HepG2 (cell line): Measurements from ENCODE around the gene SLC1A4. TPM values are rescaled to one million over a fixed set of nuclear protein-coding genes. Genes with fewer than 3 reads are reported as not detected.

Experiments used
- ATF1 ChIP-seq: IDR thresholded peaks from 2 replicates; pipeline ENCODE4 v1.6.1; 2016; ENCODE audit warnings: mild to moderate bottlenecking, control low read depth
- ATF3 ChIP-seq: sonication (generic); formaldehyde crosslinking; IDR thresholded peaks from 2 replicates; pipeline ENCODE4 v1.4.0; 2020; ENCODE audit warnings: missing genetic modification reagents
- FOSL1 ChIP-seq: sonication (generic); formaldehyde crosslinking; IDR thresholded peaks from 2 replicates; pipeline ENCODE4 v1.9.0; 2021; ENCODE audit warnings: missing genetic modification reagents, borderline replicate concordance
- GABPB1 ChIP-seq: IDR thresholded peaks from 2 replicates; pipeline ENCODE4 v1.6.1; 2016; ENCODE audit warnings: mild to moderate bottlenecking, missing genetic modification reagents, moderate library complexity, missing compliant biosample characterization
- GATAD1 ChIP-seq: IDR thresholded peaks from 2 replicates; pipeline ENCODE4 v1.6.1; 2016; ENCODE audit warnings: missing genetic modification reagents, missing compliant biosample characterization
- GATAD2A ChIP-seq: IDR thresholded peaks from 2 replicates; pipeline ENCODE4 v1.6.1; 2016
- MTF2 ChIP-seq: sonication (generic); formaldehyde crosslinking; IDR thresholded peaks from 2 replicates; pipeline ENCODE4 v1.5.0; 2020; ENCODE audit warnings: missing genetic modification reagents, borderline replicate concordance
- MXI1 ChIP-seq: IDR thresholded peaks from 3 replicates; pipeline ENCODE4 v1.6.1; 2012; ENCODE audit warnings: low read depth, low read length, inconsistent platforms, borderline replicate concordance
- NCOA2 ChIP-seq: sonication (generic); formaldehyde crosslinking; IDR thresholded peaks from 2 replicates; pipeline ENCODE4 v1.8.0; 2022; ENCODE audit warnings: inconsistent platforms
- PHF20 ChIP-seq: sonication (generic); formaldehyde crosslinking; IDR thresholded peaks from 2 replicates; pipeline ENCODE4 v1.5.0; 2020; ENCODE audit warnings: mild to moderate bottlenecking, missing genetic modification reagents
- SALL1 ChIP-seq: sonication (generic); formaldehyde crosslinking; IDR thresholded peaks from 2 replicates; pipeline ENCODE4 v1.8.0; 2022; ENCODE audit warnings: mild to moderate bottlenecking, missing genetic modification reagents
- SAP130 ChIP-seq: IDR thresholded peaks from 2 replicates; pipeline ENCODE4 v1.6.1; 2016; ENCODE audit warnings: low read depth
- SMAD1 ChIP-seq: sonication (generic); formaldehyde crosslinking; IDR thresholded peaks from 2 replicates; pipeline ENCODE4 v1.4.0; 2020; ENCODE audit warnings: missing genetic modification reagents, low read depth, mild to moderate bottlenecking, borderline replicate concordance
- SMC3 ChIP-seq: IDR thresholded peaks from 2 replicates; pipeline ENCODE4 v1.6.1; 2011; ENCODE audit warnings: low read length, improper control_type of control experiment
- SOX13 ChIP-seq, 3 experiments: fragments of 450-650 bp in 1 of 3; sonication (generic) in 1 of 3; formaldehyde crosslinking in 1 of 3; IDR thresholded peaks in 2 of 3; conservative IDR thresholded peaks in 1 of 3; 2 replicates each; pipeline versions ENCODE4 v1.5.0 to v1.6.1; 2016 to 2020; ENCODE audit warnings: antibody characterized with exemption in 1 of 3, mild to moderate bottlenecking in 1 of 3, missing compliant biosample characterization in 1 of 3, missing genetic modification reagents in 1 of 3, moderate library complexity in 1 of 3
- XRCC5 ChIP-seq: fragments of 200-400 bp; formaldehyde crosslinking; optimal IDR thresholded peaks from 2 replicates; pipeline ENCODE3; 2017; ENCODE audit warnings: mild to moderate bottlenecking, low read length
- YEATS2 ChIP-seq: sonication (generic); formaldehyde crosslinking; IDR thresholded peaks from 2 replicates; pipeline ENCODE4 v1.4.0; 2020; ENCODE audit warnings: missing genetic modification reagents, borderline replicate concordance
- ZHX1 ChIP-seq: sonication (generic); formaldehyde crosslinking; IDR thresholded peaks from 2 replicates; pipeline ENCODE4 v1.8.1; 2022; ENCODE audit warnings: low read depth, mild to moderate bottlenecking, missing genetic modification reagents
- ZNF12 ChIP-seq: sonication (generic); formaldehyde crosslinking; IDR thresholded peaks from 2 replicates; pipeline ENCODE4 v1.5.0; 2020; ENCODE audit warnings: missing genetic modification reagents
- ZNF281 ChIP-seq: sonication (generic); formaldehyde crosslinking; IDR thresholded peaks from 2 replicates; pipeline ENCODE4 v1.4.0; 2020; ENCODE audit warnings: missing genetic modification reagents, borderline replicate concordance
- ZNF33A ChIP-seq: sonication (generic); formaldehyde crosslinking; IDR thresholded peaks from 2 replicates; pipeline ENCODE4 v1.5.1; 2020; ENCODE audit warnings: missing genetic modification reagents, mild to moderate bottlenecking, moderate library complexity, borderline replicate concordance
- ZNF644 ChIP-seq: IDR thresholded peaks from 2 replicates; pipeline ENCODE4 v1.6.1; 2016; ENCODE audit warnings: low read depth
- polyA plus RNA-seq, 8 experiments: library from polyadenylated mRNA; depleted of rRNA in 3 of 8; stranded (reverse) in 7 of 8; unstranded in 1 of 8; fragments of >200 nt; fragmentation: Illumina TruSeq in 4 of 8; extraction: Trizol in 4 of 8; gene quantifications; 2 replicates each; pipeline versions ENCODE4 v1.2.1 to v1.2.3, GENCODE V29; 2011 to 2016; ENCODE audit warnings: low read depth in 4 of 8, missing spikeins in 1 of 8, mixed read lengths in 1 of 8; ENCODE audit not compliant: insufficient read depth in 1 of 8
- total RNA-seq, 5 experiments: library from RNA; depleted of rRNA; stranded (reverse); fragments of >200 nt; fragmentation: Illumina TruSeq; extraction: Trizol; gene quantifications; 2 replicates each; pipeline ENCODE4 v1.2.3, GENCODE V29; 2016; ENCODE audit warnings: low read depth in 1 of 5

Gene SLC1A4
- total and polyA plus RNA-seq, 2 of the 13 experiments (the other 11 are each of a cell fraction or from before 2014, with no cell fraction given): 21.0 to 39.6 TPM

GRCh38 chr2:64975232-64975821 is 13.9 kb upstream of the SLC1A4 start (continued):
- TF ChIP-seq ZHX1 (CRISPR knock-in tag): no peak
- peak; percentile 1; the same call in 1 of the 2 replicates for TF ChIP-seq SMC3
- no peak for TF ChIP-seq MTF2
- peak; percentile 67 for TF ChIP-seq XRCC5
- peak; percentile 61; the same call in 1 of the 2 replicates for TF ChIP-seq ZNF281 (CRISPR knock-in tag)
- TF ChIP-seq SAP130 (CRISPR knock-in tag): peak; percentile 72
- TF ChIP-seq NCOA2 (CRISPR knock-in tag): peak; percentile 20; the same call in 1 of the 2 replicates
- TF ChIP-seq GATAD2A: peak; percentile 77
- peak; percentile 25; the same call in 1 of the 2 replicates for TF ChIP-seq GABPB1 (CRISPR knock-in tag)
- peak; percentile 93 for TF ChIP-seq ATF3 (CRISPR knock-in tag)
- peak; percentile 78; the same call in 1 of the 2 replicates for TF ChIP-seq FOSL1 (CRISPR knock-in tag)
- TF ChIP-seq GATAD1 (CRISPR knock-in tag): 0 out of 2 replicates have a peak, but pooled peaks have one; percentile 40
- TF ChIP-seq ATF1 (CRISPR knock-in tag): no peak
- TF ChIP-seq YEATS2 (CRISPR knock-in tag): peak; percentile 33; the same call in 1 of the 2 replicates
- no peak for TF ChIP-seq SMAD1 (CRISPR knock-in tag)
- TF ChIP-seq ZNF12 (CRISPR knock-in tag): 0 out of 2 replicates have a peak, but pooled peaks have one; percentile 17
- peak; percentile 43; the same call in 1 of the 3 replicates for TF ChIP-seq MXI1
- peak; percentile 74 for TF ChIP-seq SALL1
- TF ChIP-seq ZNF33A (CRISPR knock-in tag): no peak
- TF ChIP-seq SOX13 (IDR thresholded peaks at IDR 0.05): no peak
- peak in 1 of 2 experiments; percentile 37; a peak in 1 of 4 replicates for TF ChIP-seq SOX13 (CRISPR knock-in tag; conservative IDR thresholded peaks at IDR 0.05 in 1 of 2, IDR thresholded peaks at IDR 0.05 in 1 of 2)
- peak; percentile 38; the same call in 1 of the 2 replicates for TF ChIP-seq ZNF644
- TF ChIP-seq PHF20 (CRISPR knock-in tag): no peak
- TF ChIP-seq, all 625 proteins: peak for 54
